Measurements from ENCODE around the gene CCDC185. TPM values are rescaled to one million over a fixed set of nuclear protein-coding genes. Genes with fewer than 3 reads are reported as not detected.

Gene CCDC185
- total RNA-seq, 4 donors from 2014 or later: not detected

GRCh38 chr1:223421676-223422075 lies 28.5 kb downstream of the CCDC185 start:
- TF ChIP-seq CTCF (IDR thresholded peaks at IDR 0.05; ENCODE audit: low read depth): no peak

- no peak for TF ChIP-seq CTCF (IDR thresholded peaks at IDR 0.05; ENCODE audit: low read depth)
Measured at GRCh38 chr1:223422911-223423310, 29.7 kb downstream of the CCDC185 start.

GRCh38 chr1:223423641-223424233 lies 30.5 kb downstream of the CCDC185 start:
- no peak for TF ChIP-seq CTCF (IDR thresholded peaks at IDR 0.05; ENCODE audit: low read depth)

- no peak for TF ChIP-seq CTCF (IDR thresholded peaks at IDR 0.05; ENCODE audit: low read depth)
Measured at GRCh38 chr1:223425550-223425949, 32.3 kb downstream of the CCDC185 start.

- TF ChIP-seq CTCF (IDR thresholded peaks at IDR 0.05; ENCODE audit: low read depth): no peak
Measured at GRCh38 chr1:223426936-223427335, 33.7 kb downstream of the CCDC185 start.

GRCh38 chr1:223429313-223429731 lies 36.1 kb downstream of the CCDC185 start:
- TF ChIP-seq CTCF (IDR thresholded peaks at IDR 0.05; ENCODE audit: low read depth): no peak

- no peak for TF ChIP-seq CTCF (IDR thresholded peaks at IDR 0.05; ENCODE audit: low read depth)
Measured at GRCh38 chr1:223429821-223430220, 36.6 kb downstream of the CCDC185 start.

Data from subcutaneous adipose tissue (tissue), 4 donors.